SU-DHL-6 (cell line): ENCODE results near the gene SLC19A1.

ENCODE experiments used
- H2AFZ ChIP-seq: fragments of 200-600 bp; sonication (generic); 2 replicates; pipeline ENCODE4 v1.6.1; 2014; ENCODE audit warnings: low read depth, mild to moderate bottlenecking, moderate library complexity, mixed read lengths, antibody characterized with exemption, low read length; ENCODE audit not compliant: severe bottlenecking
- H3F3A ChIP-seq: fragments of 200-600 bp; shearing (Covaris generic); 2 replicates; pipeline ENCODE4 v1.6.0; 2016; ENCODE audit warnings: antibody characterized with exemption, mild to moderate bottlenecking; ENCODE audit not compliant: insufficient read depth
- H3K27ac ChIP-seq: fragments of 200-600 bp; sonication (generic); 2 replicates; pipeline ENCODE4 v1.5.1; 2016; ENCODE audit warnings: low read depth, mild to moderate bottlenecking, low read length, moderate library complexity, mixed read lengths
- H3K27me3 ChIP-seq: fragments of 200-600 bp; sonication (generic), shearing (Covaris generic); 2 replicates; pipeline ENCODE4 v1.6.0; 2014; ENCODE audit warnings: mild to moderate bottlenecking, low read length
- H3K36me3 ChIP-seq: fragments of 200-600 bp; sonication (generic); 2 replicates; pipeline ENCODE4 v1.6.1; 2014; ENCODE audit warnings: mild to moderate bottlenecking, low read length, mixed read lengths
- H3K4me2 ChIP-seq: fragments of 300-600, 200-600 bp; shearing (Covaris generic), sonication (generic); 2 replicates; pipeline ENCODE4 v1.6.0; 2014; ENCODE audit warnings: low read length, low read depth, mild to moderate bottlenecking; ENCODE audit not compliant: poor library complexity, severe bottlenecking
- H3K4me3 ChIP-seq: fragments of 200-600 bp; sonication (generic); 2 replicates; pipeline ENCODE4 v1.5.1; 2014; ENCODE audit warnings: antibody characterized with exemption, low read length, mild to moderate bottlenecking, mixed read lengths; ENCODE audit not compliant: insufficient read depth, poor library complexity, severe bottlenecking
- H3K79me2 ChIP-seq: fragments of 200-600 bp; sonication (generic); 2 replicates; pipeline ENCODE4 v1.6.1; 2014; ENCODE audit warnings: mild to moderate bottlenecking, low read length, moderate library complexity; ENCODE audit not compliant: insufficient read depth
- H3K9ac ChIP-seq: fragments of 200-600 bp; sonication (generic); 2 replicates; pipeline ENCODE4 v1.7.0; 2014; ENCODE audit warnings: mild to moderate bottlenecking, low read length
- H3K9me2 ChIP-seq: fragments of 200-600 bp; sonication (generic); replicated peaks from 2 replicates; pipeline ENCODE4 v1.6.1; 2014; ENCODE audit warnings: low read length; ENCODE audit not compliant: insufficient read depth
- H3K9me3 ChIP-seq: fragments of 200-600 bp; sonication (generic); 2 replicates; pipeline ENCODE4 v1.6.1; 2014; ENCODE audit warnings: low read length, mixed read lengths; ENCODE audit not compliant: insufficient read depth
- H4K20me1 ChIP-seq: fragments of 200-600 bp; sonication (generic); 2 replicates; pipeline ENCODE4 v1.6.1; 2014; ENCODE audit warnings: low read depth, mild to moderate bottlenecking, antibody characterized with exemption, low read length, moderate library complexity, mixed read lengths
- CTCF ChIP-seq: fragments of 200-600 bp; sonication (generic); IDR thresholded peaks from one replicate; pipeline ENCODE4 v1.5.1; 2017; ENCODE audit warnings: antibody characterized with exemption, mild to moderate bottlenecking, low read length, moderate library complexity; ENCODE audit not compliant: insufficient read depth, poor library complexity, severe bottlenecking
- EZH2phosphoT487 ChIP-seq: fragments of 200-600 bp; sonication (generic), shearing (Covaris generic); conservative IDR thresholded peaks from 2 replicates; pipeline ENCODE4 v1.6.1; 2018; ENCODE audit warnings: mild to moderate bottlenecking, antibody characterized with exemption, low read length, moderate library complexity, mixed read lengths

The SLC19A1 gene

GRCh38 chr21:45510466-45510955 lies 31.7 kb downstream of the SLC19A1 start:
- H3F3A ChIP-seq, result peaks cover 3% of the 10 kb centered on the region; the same call in 1 of the 2 replicates
- no peaks in the 10 kb centered on the region for H3K36me3 ChIP-seq
- H2AFZ ChIP-seq, result no peak overlapping the region
- no peaks in the 10 kb centered on the region for H3K9me2 ChIP-seq
- TF ChIP-seq CTCF (no peak), EZH2phosphoT487 (no peak)
- H3K27me3 ChIP-seq, result no peaks in the 10 kb centered on the region
- H3K9me3 ChIP-seq, result no peaks in the 10 kb centered on the region
- H3K9ac ChIP-seq, result no peak overlapping the region
- H4K20me1 ChIP-seq, result no peaks in the 10 kb centered on the region
- no peak overlapping the region for H3K27ac ChIP-seq
- H3K79me2 ChIP-seq, result no peaks in the 10 kb centered on the region
- no peak overlapping the region for H3K4me3 ChIP-seq
- no peak overlapping the region for H3K4me2 ChIP-seq

- Histone ChIP-seq H3K4me2 (no peak overlapping the region), H3K36me3 (no peaks in the 10 kb centered on the region), H4K20me1 (no peaks in the 10 kb centered on the region), H3K9me3 (no peaks in the 10 kb centered on the region), H2AFZ (no peak overlapping the region), H3K27ac (no peak overlapping the region), H3K79me2 (no peaks in the 10 kb centered on the region), H3K9me2 (no peaks in the 10 kb centered on the region), H3K9ac (no peak overlapping the region), H3K4me3 (no peak overlapping the region), H3F3A (peaks cover 3% of the 10 kb centered on the region; the same call in 1 of the 2 replicates), H3K27me3 (no peaks in the 10 kb centered on the region)
- TF ChIP-seq CTCF, result no peak
- no peak for TF ChIP-seq EZH2phosphoT487
Measured at GRCh38 chr21:45509566-45510465, 32.4 kb downstream of the SLC19A1 start.

GRCh38 chr21:45508607-45509565 lies 33.4 kb downstream of the SLC19A1 start:
- H3K36me3 ChIP-seq, result no peaks in the 10 kb centered on the region
- H3K9me2 ChIP-seq, result no peaks in the 10 kb centered on the region
- no peak overlapping the region for H2AFZ ChIP-seq
- no peak overlapping the region for H3K27ac ChIP-seq
- no peaks in the 10 kb centered on the region for H3K79me2 ChIP-seq
- H3K9ac ChIP-seq, result no peak overlapping the region
- H3K4me3 ChIP-seq, result no peak overlapping the region
- TF ChIP-seq EZH2phosphoT487, result no peak
- TF ChIP-seq CTCF, result no peak
- no peak overlapping the region for H3K4me2 ChIP-seq
- H3K27me3 ChIP-seq, result no peaks in the 10 kb centered on the region
- no peaks in the 10 kb centered on the region for H4K20me1 ChIP-seq
- H3K9me3 ChIP-seq, result no peaks in the 10 kb centered on the region
- peaks cover 3% of the 10 kb centered on the region; the same call in 1 of the 2 replicates for H3F3A ChIP-seq
